ENCODE measurements around the gene CDK5RAP3.

DNA sequence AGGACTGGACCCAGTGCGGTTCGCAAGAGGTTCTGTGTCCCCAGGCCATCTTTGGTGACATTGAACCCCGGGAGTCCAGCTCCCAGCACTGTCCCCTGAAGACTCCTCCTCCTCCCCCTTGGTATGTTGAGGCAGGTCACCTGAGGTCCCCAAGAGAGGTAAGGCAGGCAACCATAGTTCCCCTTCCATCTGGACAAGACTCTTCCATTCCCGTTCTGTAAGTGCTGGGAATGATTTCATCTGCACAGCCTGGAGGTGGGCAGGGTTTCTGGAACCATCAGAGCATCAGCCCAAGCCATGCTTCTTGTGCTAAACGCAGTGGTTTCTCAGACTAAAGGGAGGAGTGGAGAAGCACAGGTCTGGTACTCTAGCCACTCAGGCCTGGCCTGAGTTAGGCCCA is 41.7 kb downstream of the CDK5RAP3 start:
- TF ChIP-seq CTCF (IDR thresholded peaks at IDR 0.05), result no peak
- TF ChIP-seq POLR2A (IDR thresholded peaks at IDR 0.05), result no peak

Measured in lower leg skin (tissue), 3 donors.